HUES64 (cell line): ENCODE data around the gene SHC1.

Experiments used
- H3K27ac ChIP-seq: 2 replicates; pipeline ENCODE4 v1.7.0; 2013; ENCODE audit warnings: low read depth, low read length, inconsistent platforms
- H3K27me3 ChIP-seq: 2 replicates; pipeline ENCODE4 v1.6.1; 2013; ENCODE audit warnings: mild to moderate bottlenecking, low read length; ENCODE audit not compliant: insufficient read depth
- H3K36me3 ChIP-seq: 2 replicates; pipeline ENCODE4 v1.6.1; 2013; ENCODE audit warnings: mild to moderate bottlenecking, low read length; ENCODE audit not compliant: insufficient read depth
- H3K4me1 ChIP-seq: 2 replicates; pipeline ENCODE4 v1.6.1; 2013; ENCODE audit warnings: mild to moderate bottlenecking, low read length, moderate library complexity; ENCODE audit not compliant: insufficient read depth
- H3K4me3 ChIP-seq: 2 replicates; pipeline ENCODE4 v1.5.1; 2013; ENCODE audit warnings: mild to moderate bottlenecking, low read length, moderate library complexity
- H3K9ac ChIP-seq: 2 replicates; pipeline ENCODE4 v1.6.1; 2013; ENCODE audit warnings: mild to moderate bottlenecking, low read depth, low read length
- H3K9me3 ChIP-seq: 2 replicates; pipeline ENCODE4 v1.6.1; 2013; ENCODE audit warnings: low read depth, low read length; ENCODE audit not compliant: insufficient read depth
- WGBS: fragments of 150-250, 120-280 bp; methylation state at CpG from one replicate; pipeline ENCODE4 v1.1.7; 2013; ENCODE audit warnings: missing lambda C conversion rate; 5-methylcytosine and 5-hydroxymethylcytosine counted together

Gene SHC1

GRCh38 chr1:155012776-155013602, 42.4 kb upstream of the SHC1 start:
- Histone ChIP-seq H3K27ac (no peak overlapping the region), H3K27me3 (no peaks in the 10 kb centered on the region), H3K4me1 (peaks cover 28% of the 10 kb centered on the region), H3K9ac (no peak overlapping the region), H3K4me3 (no peak overlapping the region), H3K36me3 (peaks cover 25% of the 10 kb centered on the region), H3K9me3 (no peaks in the 10 kb centered on the region)
- 98% methylated on average over 3 of the region's 3 CpGs for WGBS

- Histone ChIP-seq H3K9ac (no peak overlapping the region), H3K4me1 (peaks cover 24% of the 10 kb centered on the region), H3K36me3 (peaks cover 25% of the 10 kb centered on the region), H3K9me3 (no peaks in the 10 kb centered on the region), H3K27me3 (no peaks in the 10 kb centered on the region), H3K4me3 (peak overlapping the region; percentile 22; the same call in 1 of the 2 replicates), H3K27ac (peak overlapping the region; percentile 58)
- WGBS, result 16% methylated on average over 9 of the region's 9 CpGs
Observed at GRCh38 chr1:155012026-155012546, 41.5 kb upstream of the SHC1 start.

GRCh38 chr1:155011437-155012025, 41.0 kb upstream of the SHC1 start:
- H3K9ac ChIP-seq, result no peak overlapping the region
- peaks cover 19% of the 10 kb centered on the region for H3K4me1 ChIP-seq
- WGBS, result 100% methylated on average over 2 of the region's 6 CpGs
- peaks cover 25% of the 10 kb centered on the region for H3K36me3 ChIP-seq
- H3K27me3 ChIP-seq, result no peaks in the 10 kb centered on the region
- no peak overlapping the region for H3K4me3 ChIP-seq
- no peaks in the 10 kb centered on the region for H3K9me3 ChIP-seq
- no peak overlapping the region for H3K27ac ChIP-seq

GRCh38 chr1:155011004-155011416, 40.5 kb upstream of the SHC1 start:
- WGBS, result 88% methylated on average over 3 of the region's 5 CpGs
- H3K36me3 ChIP-seq, result peaks cover 21% of the 10 kb centered on the region
- no peaks in the 10 kb centered on the region for H3K27me3 ChIP-seq
- no peak overlapping the region for H3K27ac ChIP-seq
- no peaks in the 10 kb centered on the region for H3K9me3 ChIP-seq
- no peak overlapping the region for H3K4me3 ChIP-seq
- peaks cover 17% of the 10 kb centered on the region for H3K4me1 ChIP-seq
- H3K9ac ChIP-seq, result no peak overlapping the region

GRCh38 chr1:155010211-155010918, 39.8 kb upstream of the SHC1 start:
- H3K36me3 ChIP-seq, result peaks cover 15% of the 10 kb centered on the region
- WGBS, result 74% methylated on average over 4 of the region's 11 CpGs

GRCh38 chr1:155009742-155010141, 39.2 kb upstream of the SHC1 start:
- no peak overlapping the region for H3K4me3 ChIP-seq
- 88% methylated on average over 3 of the region's 5 CpGs for WGBS
- H3K9me3 ChIP-seq, result no peaks in the 10 kb centered on the region
- H3K27me3 ChIP-seq, result no peaks in the 10 kb centered on the region
- H3K9ac ChIP-seq, result no peak overlapping the region
- peaks cover 9% of the 10 kb centered on the region for H3K36me3 ChIP-seq
- H3K27ac ChIP-seq, result no peak overlapping the region
- H3K4me1 ChIP-seq, result peaks cover 19% of the 10 kb centered on the region

More at GRCh38 chr1:155010211-155010918, 39.8 kb upstream of the SHC1 start:
- Histone ChIP-seq H3K4me3 (no peak overlapping the region), H3K9me3 (no peaks in the 10 kb centered on the region), H3K27me3 (no peaks in the 10 kb centered on the region), H3K9ac (no peak overlapping the region), H3K27ac (no peak overlapping the region), H3K4me1 (peaks cover 17% of the 10 kb centered on the region)

- Histone ChIP-seq H3K9ac (no peak overlapping the region), H3K27ac (no peak overlapping the region), H3K4me1 (peaks cover 24% of the 10 kb centered on the region), H3K36me3 (peaks cover 4% of the 10 kb centered on the region), H3K27me3 (no peaks in the 10 kb centered on the region), H3K4me3 (no peak overlapping the region; the same call in 1 of the 2 replicates), H3K9me3 (no peaks in the 10 kb centered on the region)
- WGBS, result 94% methylated on average over 12 of the region's 12 CpGs
Observed at GRCh38 chr1:155009221-155009711, 38.7 kb upstream of the SHC1 start.

GRCh38 chr1:155008015-155008941, 37.7 kb upstream of the SHC1 start:
- Histone ChIP-seq H3K4me1 (peaks cover 26% of the 10 kb centered on the region), H3K4me3 (peak overlapping the region; percentile 28; the same call in 1 of the 2 replicates), H3K27me3 (no peaks in the 10 kb centered on the region), H3K9ac (no peak overlapping the region), H3K36me3 (no peaks in the 10 kb centered on the region), H3K9me3 (no peaks in the 10 kb centered on the region), H3K27ac (peak overlapping the region; percentile 49; the same call in 1 of the 2 replicates)
- WGBS, result 73% methylated on average over 11 of the region's 16 CpGs

GRCh38 chr1:155007251-155007828, 36.8 kb upstream of the SHC1 start:
- Histone ChIP-seq H3K4me3 (no peak overlapping the region), H3K9ac (no peak overlapping the region), H3K27ac (no peak overlapping the region), H3K36me3 (no peaks in the 10 kb centered on the region), H3K27me3 (no peaks in the 10 kb centered on the region), H3K9me3 (no peaks in the 10 kb centered on the region), H3K4me1 (peaks cover 19% of the 10 kb centered on the region)
- 91% methylated on average over 6 of the region's 6 CpGs for WGBS

- H3K4me3 ChIP-seq, result no peak overlapping the region
- H3K27me3 ChIP-seq, result no peaks in the 10 kb centered on the region
- WGBS, result 78% methylated on average over 2 of the region's 2 CpGs
- no peak overlapping the region for H3K9ac ChIP-seq
- peaks cover 16% of the 10 kb centered on the region for H3K4me1 ChIP-seq
- no peaks in the 10 kb centered on the region for H3K36me3 ChIP-seq
- no peaks in the 10 kb centered on the region for H3K9me3 ChIP-seq
- no peak overlapping the region for H3K27ac ChIP-seq
Observed at GRCh38 chr1:155006601-155007101, 36.1 kb upstream of the SHC1 start.
